ENCODE data around the gene TRIM9. TPM values are rescaled to one million over a fixed set of nuclear protein-coding genes. Genes with fewer than 3 reads are reported as not detected.

Gene TRIM9
- total and polyA plus RNA-seq, 2 of the 4 experiments (the other 2 are of a cell fraction): under 0.01 to 0.09 TPM

- Histone ChIP-seq H2AFZ (replicated peaks; ENCODE audit: low read length, poor library complexity) (no peak overlapping the region), H3K27ac (ENCODE audit: insufficient read depth, low read length) (no peak overlapping the region), H4K91ac (ENCODE audit: insufficient read depth, low read depth, low read length) (no peak overlapping the region), H3K23ac (ENCODE audit: low read depth, low read length) (no peak overlapping the region), H3K27me3 (ENCODE audit: control insufficient read depth, insufficient read depth, low read length) (peaks cover 7% of the 10 kb centered on the region), H3K36me3 (ENCODE audit: control insufficient read depth, insufficient read depth, low read length) (no peaks in the 10 kb centered on the region), H3K4me3 (ENCODE audit: insufficient read depth, low read depth, low read length) (no peak overlapping the region), H3K4me1 (ENCODE audit: control insufficient read depth, insufficient read depth, low read length) (no peaks in the 10 kb centered on the region), H3K4me2 (ENCODE audit: low read depth, low read length) (no peak overlapping the region), H3K79me1 (ENCODE audit: low read depth in 1 of 2, low read length in 2 of 2) (no peaks in the 10 kb centered on the region), H3K4ac (ENCODE audit: low read depth, low read length) (no peak overlapping the region), H3K56ac (ENCODE audit: extremely low read depth, insufficient read depth, low read length) (no peak overlapping the region), H3K9me1 (ENCODE audit: insufficient read depth, low read length) (no peaks in the 10 kb centered on the region), H2BK20ac (ENCODE audit: low read depth, low read length) (no peak overlapping the region), H2BK15ac (ENCODE audit: low read depth, low read length) (no peak overlapping the region), H3K9me3 (ENCODE audit: control insufficient read depth, insufficient read depth, low read length) (no peaks in the 10 kb centered on the region), H4K20me1 (ENCODE audit: insufficient read depth, low read length) (no peaks in the 10 kb centered on the region), H4K8ac (ENCODE audit: low read depth in 2 of 2, low read length in 2 of 2) (no peak overlapping the region), H4K5ac (ENCODE audit: low read depth, low read length) (no peak overlapping the region), H3K14ac (replicated peaks; ENCODE audit: low read depth, low read length) (no peak overlapping the region), H3K18ac (ENCODE audit: low read depth, low read length) (no peak overlapping the region), H2AK5ac (ENCODE audit: low read depth, low read length) (no peak overlapping the region), H3K9ac (ENCODE audit: low read depth, low read length) (no peak overlapping the region), H2AK9ac (replicated peaks; ENCODE audit: low read depth, low read length, poor library complexity) (no peak overlapping the region), H2BK5ac (ENCODE audit: low read depth, low read length, poor library complexity, severe bottlenecking) (no peak overlapping the region), H2BK120ac (ENCODE audit: low read depth, low read length) (no peak overlapping the region)
- in situ Hi-C loops (cut with MboI; ENCODE audit: low sequenced_read_pairs): no loop called here
- TF ChIP-seq CEBPB (IDR thresholded peaks at IDR 0.05; ENCODE audit: low read depth, low read length) (no peak), FOS (IDR thresholded peaks at IDR 0.05; ENCODE audit: low read depth, low read length) (no peak), POLR2A (IDR thresholded peaks at IDR 0.05; ENCODE audit: low read depth, low read length) (no peak), CTCF (conservative IDR thresholded peaks at IDR 0.05; ENCODE audit: low read depth, low read length) (no peak), BHLHE40 (IDR thresholded peaks at IDR 0.05; ENCODE audit: low read depth, low read length) (no peak), ELK1 (IDR thresholded peaks at IDR 0.05; ENCODE audit: borderline replicate concordance, low read depth, low read length) (no peak), NFE2L2 (IDR thresholded peaks at IDR 0.05; ENCODE audit: low read depth, low read length) (no peak), SMC3 (IDR thresholded peaks at IDR 0.05; ENCODE audit: low read depth, low read length) (no peak), RAD21 (IDR thresholded peaks at IDR 0.05; ENCODE audit: low read length) (no peak), RFX5 (IDR thresholded peaks at IDR 0.05; ENCODE audit: low read depth, low read length) (no peak), MAFK (IDR thresholded peaks at IDR 0.05; ENCODE audit: low read depth, low read length) (no peak), USF2 (IDR thresholded peaks at IDR 0.05; ENCODE audit: low read depth, low read length) (no peak), MAZ (IDR thresholded peaks at IDR 0.05; ENCODE audit: borderline replicate concordance, low read depth, low read length) (no peak), MXI1 (IDR thresholded peaks at IDR 0.05; ENCODE audit: borderline replicate concordance, low read depth, low read length) (no peak), RCOR1 (IDR thresholded peaks at IDR 0.05; ENCODE audit: insufficient replicate concordance, low read length) (no peak)
- dilution Hi-C loops (cut with HindIII; ENCODE audit: low sequenced_read_pairs, unreplicated experiment): no loop called here
- CTCF ChIA-PET: no interaction called here
- ATAC-seq (ENCODE audit: low read depth) (no peak), DNase-seq (no peak)
- WGBS, 2 experiments (ENCODE audit: extremely low coverage in 2 of 2, insufficient read length in 1 of 2): no CpG with 5 or more reads among the region's 4 CpGs
- POLR2A ChIA-PET (ENCODE audit: unreplicated experiment): no interaction called here
- intact Hi-C loops (cut with micrococcal nuclease): no loop called here
- no TSS peak for BruUV-seq (replicated peaks)
Measured at GRCh38 chr14:51129130-51129529, 34.2 kb upstream of the TRIM9 start.

All from IMR-90 (cell line).